GM12878 (cell line): Measurements from ENCODE around the gene WDHD1.

Experiments
- IRF4 ChIP-seq: IDR thresholded peaks from 2 replicates; pipeline ENCODE4 v1.6.1; 2011; ENCODE audit warnings: low read depth, low read length
- MTA3 ChIP-seq: IDR thresholded peaks from 2 replicates; pipeline ENCODE4 v1.6.1; 2012; ENCODE audit warnings: low read length, inconsistent platforms, borderline replicate concordance
- SP1 ChIP-seq: IDR thresholded peaks from one replicate; pipeline ENCODE4 v1.6.1; 2011; ENCODE audit warnings: low read depth, low read length

- no peak for TF ChIP-seq IRF4
- TF ChIP-seq MTA3, result no peak
- TF ChIP-seq SP1, result no peak
Measured at GRCh38 chr14:54916101-54916500, 110.8 kb downstream of the WDHD1 start.
